Measurements from ENCODE around the gene SSH2.

- TF ChIP-seq POLR2A (IDR thresholded peaks at IDR 0.05; ENCODE audit: low read length) (no peak), GATA1 (IDR thresholded peaks at IDR 0.05; ENCODE audit: low read depth, low read length) (no peak)
Observed at GRCh38 chr17:29728490-29728889, 201.5 kb downstream of the SSH2 start.
